GM23338 (cell line): ENCODE measurements around the gene SULT2B1. TPM values are rescaled to one million over a fixed set of nuclear protein-coding genes. Genes with fewer than 3 reads are reported as not detected.

Experiments
- ATAC-seq: fragments of 200-7000 bp; cut with Tn5 transposase; 3 replicates; pipeline ENCODE4 v1.9.1; 2020
- DNase-seq: peaks from one replicate; pipeline ENCODE4 v3.0.0-alpha.2; 2015; ENCODE audit warnings: low spot score
- H2AFZ ChIP-seq: fragments of 200-600 bp; sonication (generic); 2 replicates; pipeline ENCODE4 v1.8.0; 2016; ENCODE audit warnings: antibody characterized with exemption, mild to moderate bottlenecking, moderate library complexity
- H3F3A ChIP-seq: fragments of 200-600 bp; sonication (generic); replicated peaks from 2 replicates; pipeline ENCODE4 v1.8.0; 2017; ENCODE audit warnings: antibody characterized with exemption, mixed run types, low read depth
- H3K27ac ChIP-seq: fragments of 200-600 bp; sonication (generic); 2 replicates; pipeline ENCODE4 v1.6.1; 2016; ENCODE audit warnings: low read depth
- H3K27me3 ChIP-seq: fragments of 200-600 bp; sonication (generic); 2 replicates; pipeline ENCODE4 v1.8.0; 2016; ENCODE audit warnings: mild to moderate bottlenecking, mixed run types, moderate library complexity; ENCODE audit not compliant: insufficient read depth
- H3K36me3 ChIP-seq: fragments of 200-600 bp; sonication (generic); 2 replicates; pipeline ENCODE4 v1.8.0; 2016; ENCODE audit warnings: mild to moderate bottlenecking; ENCODE audit not compliant: insufficient read depth
- H3K4me1 ChIP-seq: fragments of 200-600 bp; sonication (generic); 2 replicates; pipeline ENCODE4 v1.8.0; 2016; ENCODE audit warnings: mild to moderate bottlenecking, moderate library complexity; ENCODE audit not compliant: insufficient read depth
- H3K4me2 ChIP-seq: fragments of 200-600 bp; sonication (generic); 2 replicates; pipeline ENCODE4 v1.7.1; 2017; ENCODE audit warnings: mixed run types
- H3K4me3 ChIP-seq: fragments of 200-600 bp; sonication (generic); 2 replicates; pipeline ENCODE4 v1.6.1; 2016; ENCODE audit warnings: mixed run types
- H3K79me2 ChIP-seq: fragments of 200-600 bp; sonication (generic); replicated peaks from 2 replicates; pipeline ENCODE4 v1.8.0; 2017; ENCODE audit warnings: mild to moderate bottlenecking; ENCODE audit not compliant: insufficient read depth
- H3K9me2 ChIP-seq: fragments of 200-600 bp; sonication (generic); 2 replicates; pipeline ENCODE4 v1.8.0; 2017; ENCODE audit not compliant: insufficient read depth
- H4K20me1 ChIP-seq: fragments of 200-600 bp; sonication (generic); replicated peaks from 2 replicates; pipeline ENCODE4 v1.8.0; 2017; ENCODE audit warnings: mild to moderate bottlenecking; ENCODE audit not compliant: insufficient read depth
- H3K27ac Mint-ChIP-seq: 2 replicates; pipeline ENCODE4 v1.8.0; 2020; ENCODE audit warnings: inconsistent platforms, mild to moderate bottlenecking, moderate library complexity, mixed read lengths
- H3K27me3 Mint-ChIP-seq: 3 replicates; pipeline ENCODE4 v1.8.0; 2022; ENCODE audit warnings: low read depth, mild to moderate bottlenecking, moderate library complexity, mixed read lengths, inconsistent platforms; ENCODE audit not compliant: insufficient read depth, poor library complexity
- H3K36me3 Mint-ChIP-seq: 3 replicates; pipeline ENCODE4 v1.8.0; 2021; ENCODE audit warnings: low read depth, mild to moderate bottlenecking, inconsistent platforms, moderate library complexity, mixed read lengths
- H3K4me1 Mint-ChIP-seq: 3 replicates; pipeline ENCODE4 v1.8.0; 2020; ENCODE audit warnings: mild to moderate bottlenecking, inconsistent platforms, mixed read lengths
- H3K4me3 Mint-ChIP-seq: 3 replicates; pipeline ENCODE4 v1.8.0; 2021; ENCODE audit warnings: moderate library complexity, mild to moderate bottlenecking, inconsistent platforms, mixed read lengths
- H3K9me3 Mint-ChIP-seq: 3 replicates; pipeline ENCODE4 v1.8.0; 2020; ENCODE audit warnings: moderate library complexity, mild to moderate bottlenecking, inconsistent platforms, mixed read lengths
- CREB1 ChIP-seq: fragments of 250-450 bp; sonication (Bioruptor Pico); IDR thresholded peaks from 2 replicates; pipeline ENCODE4 v1.5.0; 2020; ENCODE audit warnings: low read depth, mild to moderate bottlenecking, moderate library complexity
- EZH2 ChIP-seq: fragments of 200-600 bp; sonication (generic); IDR thresholded peaks from one replicate; pipeline ENCODE4 v1.8.0; 2017; ENCODE audit warnings: antibody characterized with exemption, mild to moderate bottlenecking, low read depth; ENCODE audit not compliant: unreplicated experiment
- EZH2phosphoT487 ChIP-seq: fragments of 200-600 bp; sonication (generic); IDR thresholded peaks from one replicate; pipeline ENCODE4 v1.8.1; 2018; ENCODE audit warnings: antibody characterized with exemption; ENCODE audit not compliant: unreplicated experiment
- JUNB ChIP-seq: IDR thresholded peaks from one replicate; pipeline ENCODE4 v1.6.1; 2016; ENCODE audit warnings: antibody characterized with exemption; ENCODE audit not compliant: unreplicated experiment
- NANOG ChIP-seq: IDR thresholded peaks from 2 replicates; pipeline ENCODE4 v1.6.1; 2016; ENCODE audit warnings: antibody characterized with exemption, borderline replicate concordance
- POLR2AphosphoS5 ChIP-seq: IDR thresholded peaks from 2 replicates; pipeline ENCODE4 v1.6.1; 2016; ENCODE audit warnings: antibody characterized with exemption, low read depth
- STAT1 ChIP-seq: IDR thresholded peaks from one replicate; pipeline ENCODE4 v1.6.1; 2016; ENCODE audit warnings: antibody characterized with exemption; ENCODE audit not compliant: unreplicated experiment
- ZNF114 ChIP-seq: fragments of 250-450 bp; sonication (Bioruptor Pico); IDR thresholded peaks from 2 replicates; pipeline ENCODE4 v1.5.0; 2020; ENCODE audit warnings: mild to moderate bottlenecking, moderate library complexity
- polyA plus RNA-seq: library from polyadenylated mRNA; unstranded; fragments of >200 nt; fragmentation: Nextera tagmentation; extraction: Ambion mirVana; gene quantifications from 2 replicates; pipeline ENCODE4 v1.2.1, GENCODE V29; 2016
- total RNA-seq: library from RNA; depleted of rRNA; stranded (reverse); fragments of >200 nt; shearing (Covaris generic); gene quantifications from 2 replicates; pipeline ENCODE4 v1.2.3, GENCODE V29; 2014
- TF ChIP-seq, protein P1 (sequence below): IDR thresholded peaks from one replicate; pipeline ENCODE4 v1.6.1; 2018; ENCODE audit warnings: antibody characterized with exemption; ENCODE audit not compliant: unreplicated experiment
- TF ChIP-seq, protein P2 (sequence below): fragments of 250-450 bp; sonication (Bioruptor Pico); IDR thresholded peaks from 2 replicates; pipeline ENCODE4 v1.5.0; 2020; ENCODE audit warnings: mild to moderate bottlenecking, moderate library complexity

Gene SULT2B1
- total and polyA plus RNA-seq, 2 experiments from 2014 or later = 1.3 to 2.5 TPM

DNA sequence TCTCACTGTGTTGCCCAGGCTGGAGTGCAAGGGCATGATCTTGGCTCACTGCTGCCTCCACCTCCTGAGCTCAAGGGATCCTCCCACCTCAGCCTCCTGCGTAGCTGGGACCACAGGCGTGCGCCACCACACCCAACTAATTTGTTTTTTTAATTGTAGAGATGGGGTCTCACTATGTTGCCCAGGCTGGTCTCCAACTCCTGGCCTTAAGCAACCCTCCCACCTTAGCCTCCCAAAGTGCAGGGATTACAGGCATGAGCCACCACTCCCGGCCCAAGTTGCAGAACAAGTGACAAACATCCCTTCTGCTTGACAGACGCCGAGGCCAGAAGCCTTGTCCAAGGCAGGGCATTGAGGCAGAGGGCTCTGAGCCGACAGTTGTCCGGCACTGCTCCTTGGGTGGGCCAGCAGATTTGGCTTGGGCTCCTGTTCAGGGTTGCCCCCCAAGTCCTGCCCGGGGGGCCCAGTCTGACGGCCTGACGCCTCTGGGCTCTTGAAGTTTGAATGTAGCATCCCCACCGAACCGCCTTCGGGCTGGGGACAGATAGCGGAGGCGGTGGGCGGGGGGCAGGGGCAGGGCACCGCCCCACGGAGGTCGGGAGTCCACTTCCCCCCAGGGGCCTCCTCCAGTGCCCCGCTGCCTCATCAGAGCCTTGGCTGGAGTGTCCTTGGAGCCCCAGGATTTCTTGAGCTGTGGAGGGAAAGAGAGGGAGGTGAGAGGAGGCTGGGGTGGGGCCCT, 48.9 kb downstream of the SULT2B1 start:
- Histone ChIP-seq H3K27me3 (no peaks in the 10 kb centered on the region), H3K9me2 (no peaks in the 10 kb centered on the region), H3K79me2 (no peaks in the 10 kb centered on the region), H3K27ac (no peak overlapping the region), H2AFZ (no peak overlapping the region), H3K4me3 (no peak overlapping the region), H3K4me1 (no peaks in the 10 kb centered on the region), H3K4me2 (no peak overlapping the region), H4K20me1 (no peaks in the 10 kb centered on the region), H3F3A (no peaks in the 10 kb centered on the region), H3K36me3 (no peaks in the 10 kb centered on the region)
- peaks cover 6% of the 10 kb centered on the region; the same call in 2 of the 3 replicates for H3K4me1 Mint-ChIP-seq
- DNase-seq (no peak), ATAC-seq (no peak)
- no peak overlapping the region for H3K4me3 Mint-ChIP-seq
- no peaks in the 10 kb centered on the region; the same call in 2 of the 3 replicates for H3K36me3 Mint-ChIP-seq
- no peak for TF ChIP-seq EZH2phosphoT487
- TF ChIP-seq JUNB = no peak
- TF ChIP-seq STAT1 = no peak
- no peak for TF ChIP-seq ZNF114
- TF ChIP-seq POLR2AphosphoS5 = no peak
- TF ChIP-seq, protein P1, sequence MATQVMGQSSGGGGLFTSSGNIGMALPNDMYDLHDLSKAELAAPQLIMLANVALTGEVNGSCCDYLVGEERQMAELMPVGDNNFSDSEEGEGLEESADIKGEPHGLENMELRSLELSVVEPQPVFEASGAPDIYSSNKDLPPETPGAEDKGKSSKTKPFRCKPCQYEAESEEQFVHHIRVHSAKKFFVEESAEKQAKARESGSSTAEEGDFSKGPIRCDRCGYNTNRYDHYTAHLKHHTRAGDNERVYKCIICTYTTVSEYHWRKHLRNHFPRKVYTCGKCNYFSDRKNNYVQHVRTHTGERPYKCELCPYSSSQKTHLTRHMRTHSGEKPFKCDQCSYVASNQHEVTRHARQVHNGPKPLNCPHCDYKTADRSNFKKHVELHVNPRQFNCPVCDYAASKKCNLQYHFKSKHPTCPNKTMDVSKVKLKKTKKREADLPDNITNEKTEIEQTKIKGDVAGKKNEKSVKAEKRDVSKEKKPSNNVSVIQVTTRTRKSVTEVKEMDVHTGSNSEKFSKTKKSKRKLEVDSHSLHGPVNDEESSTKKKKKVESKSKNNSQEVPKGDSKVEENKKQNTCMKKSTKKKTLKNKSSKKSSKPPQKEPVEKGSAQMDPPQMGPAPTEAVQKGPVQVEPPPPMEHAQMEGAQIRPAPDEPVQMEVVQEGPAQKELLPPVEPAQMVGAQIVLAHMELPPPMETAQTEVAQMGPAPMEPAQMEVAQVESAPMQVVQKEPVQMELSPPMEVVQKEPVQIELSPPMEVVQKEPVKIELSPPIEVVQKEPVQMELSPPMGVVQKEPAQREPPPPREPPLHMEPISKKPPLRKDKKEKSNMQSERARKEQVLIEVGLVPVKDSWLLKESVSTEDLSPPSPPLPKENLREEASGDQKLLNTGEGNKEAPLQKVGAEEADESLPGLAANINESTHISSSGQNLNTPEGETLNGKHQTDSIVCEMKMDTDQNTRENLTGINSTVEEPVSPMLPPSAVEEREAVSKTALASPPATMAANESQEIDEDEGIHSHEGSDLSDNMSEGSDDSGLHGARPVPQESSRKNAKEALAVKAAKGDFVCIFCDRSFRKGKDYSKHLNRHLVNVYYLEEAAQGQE = no peak
- no peak for TF ChIP-seq NANOG
- H3K27ac Mint-ChIP-seq = no peak overlapping the region
- H3K27me3 Mint-ChIP-seq = peaks cover 9% of the 10 kb centered on the region
- no peaks in the 10 kb centered on the region for H3K9me3 Mint-ChIP-seq

- H3K4me1 ChIP-seq = no peaks in the 10 kb centered on the region
- no peaks in the 10 kb centered on the region for H3K9me2 ChIP-seq
- H3K4me1 Mint-ChIP-seq = peaks cover 6% of the 10 kb centered on the region; the same call in 2 of the 3 replicates
- no peaks in the 10 kb centered on the region for H3F3A ChIP-seq
- DNase-seq = no peak
- TF ChIP-seq, protein P2, sequence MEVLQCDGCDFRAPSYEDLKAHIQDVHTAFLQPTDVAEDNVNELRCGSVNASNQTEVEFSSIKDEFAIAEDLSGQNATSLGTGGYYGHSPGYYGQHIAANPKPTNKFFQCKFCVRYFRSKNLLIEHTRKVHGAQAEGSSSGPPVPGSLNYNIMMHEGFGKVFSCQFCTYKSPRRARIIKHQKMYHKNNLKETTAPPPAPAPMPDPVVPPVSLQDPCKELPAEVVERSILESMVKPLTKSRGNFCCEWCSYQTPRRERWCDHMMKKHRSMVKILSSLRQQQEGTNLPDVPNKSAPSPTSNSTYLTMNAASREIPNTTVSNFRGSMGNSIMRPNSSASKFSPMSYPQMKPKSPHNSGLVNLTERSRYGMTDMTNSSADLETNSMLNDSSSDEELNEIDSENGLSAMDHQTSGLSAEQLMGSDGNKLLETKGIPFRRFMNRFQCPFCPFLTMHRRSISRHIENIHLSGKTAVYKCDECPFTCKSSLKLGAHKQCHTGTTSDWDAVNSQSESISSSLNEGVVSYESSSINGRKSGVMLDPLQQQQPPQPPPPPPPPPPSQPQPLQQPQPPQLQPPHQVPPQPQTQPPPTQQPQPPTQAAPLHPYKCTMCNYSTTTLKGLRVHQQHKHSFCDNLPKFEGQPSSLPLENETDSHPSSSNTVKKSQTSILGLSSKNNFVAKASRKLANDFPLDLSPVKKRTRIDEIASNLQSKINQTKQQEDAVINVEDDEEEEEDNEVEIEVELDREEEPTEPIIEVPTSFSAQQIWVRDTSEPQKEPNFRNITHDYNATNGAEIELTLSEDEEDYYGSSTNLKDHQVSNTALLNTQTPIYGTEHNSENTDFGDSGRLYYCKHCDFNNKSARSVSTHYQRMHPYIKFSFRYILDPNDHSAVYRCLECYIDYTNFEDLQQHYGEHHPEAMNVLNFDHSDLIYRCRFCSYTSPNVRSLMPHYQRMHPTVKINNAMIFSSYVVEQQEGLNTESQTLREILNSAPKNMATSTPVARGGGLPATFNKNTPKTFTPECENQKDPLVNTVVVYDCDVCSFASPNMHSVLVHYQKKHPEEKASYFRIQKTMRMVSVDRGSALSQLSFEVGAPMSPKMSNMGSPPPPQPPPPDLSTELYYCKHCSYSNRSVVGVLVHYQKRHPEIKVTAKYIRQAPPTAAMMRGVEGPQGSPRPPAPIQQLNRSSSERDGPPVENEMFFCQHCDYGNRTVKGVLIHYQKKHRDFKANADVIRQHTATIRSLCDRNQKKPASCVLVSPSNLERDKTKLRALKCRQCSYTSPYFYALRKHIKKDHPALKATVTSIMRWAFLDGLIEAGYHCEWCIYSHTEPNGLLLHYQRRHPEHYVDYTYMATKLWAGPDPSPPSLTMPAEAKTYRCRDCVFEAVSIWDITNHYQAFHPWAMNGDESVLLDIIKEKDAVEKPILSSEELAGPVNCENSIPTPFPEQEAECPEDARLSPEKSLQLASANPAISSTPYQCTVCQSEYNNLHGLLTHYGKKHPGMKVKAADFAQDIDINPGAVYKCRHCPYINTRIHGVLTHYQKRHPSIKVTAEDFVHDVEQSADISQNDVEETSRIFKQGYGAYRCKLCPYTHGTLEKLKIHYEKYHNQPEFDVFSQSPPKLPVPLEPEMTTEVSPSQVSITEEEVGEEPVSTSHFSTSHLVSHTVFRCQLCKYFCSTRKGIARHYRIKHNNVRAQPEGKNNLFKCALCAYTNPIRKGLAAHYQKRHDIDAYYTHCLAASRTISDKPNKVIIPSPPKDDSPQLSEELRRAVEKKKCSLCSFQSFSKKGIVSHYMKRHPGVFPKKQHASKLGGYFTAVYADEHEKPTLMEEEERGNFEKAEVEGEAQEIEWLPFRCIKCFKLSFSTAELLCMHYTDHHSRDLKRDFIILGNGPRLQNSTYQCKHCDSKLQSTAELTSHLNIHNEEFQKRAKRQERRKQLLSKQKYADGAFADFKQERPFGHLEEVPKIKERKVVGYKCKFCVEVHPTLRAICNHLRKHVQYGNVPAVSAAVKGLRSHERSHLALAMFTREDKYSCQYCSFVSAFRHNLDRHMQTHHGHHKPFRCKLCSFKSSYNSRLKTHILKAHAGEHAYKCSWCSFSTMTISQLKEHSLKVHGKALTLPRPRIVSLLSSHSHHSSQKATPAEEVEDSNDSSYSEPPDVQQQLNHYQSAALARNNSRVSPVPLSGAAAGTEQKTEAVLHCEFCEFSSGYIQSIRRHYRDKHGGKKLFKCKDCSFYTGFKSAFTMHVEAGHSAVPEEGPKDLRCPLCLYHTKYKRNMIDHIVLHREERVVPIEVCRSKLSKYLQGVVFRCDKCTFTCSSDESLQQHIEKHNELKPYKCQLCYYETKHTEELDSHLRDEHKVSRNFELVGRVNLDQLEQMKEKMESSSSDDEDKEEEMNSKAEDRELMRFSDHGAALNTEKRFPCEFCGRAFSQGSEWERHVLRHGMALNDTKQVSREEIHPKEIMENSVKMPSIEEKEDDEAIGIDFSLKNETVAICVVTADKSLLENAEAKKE (CRISPR knock-in tag) = no peak
- no peak for TF ChIP-seq STAT1
- no peak for TF ChIP-seq EZH2
- TF ChIP-seq NANOG = no peak
- no peak for TF ChIP-seq CREB1 (CRISPR knock-in tag)
- no peak overlapping the region for H3K4me2 ChIP-seq
- H3K9me3 Mint-ChIP-seq = no peaks in the 10 kb centered on the region
- H2AFZ ChIP-seq = no peak overlapping the region
- no peaks in the 10 kb centered on the region; the same call in 2 of the 3 replicates for H3K36me3 Mint-ChIP-seq
- no peaks in the 10 kb centered on the region for H3K79me2 ChIP-seq
- H3K36me3 ChIP-seq = no peaks in the 10 kb centered on the region
- H3K27me3 ChIP-seq = no peaks in the 10 kb centered on the region
- no peak overlapping the region for H3K27ac Mint-ChIP-seq
- no peak for ATAC-seq
- peaks cover 10% of the 10 kb centered on the region for H3K27me3 Mint-ChIP-seq
- no peak overlapping the region for H3K4me3 ChIP-seq
- H3K27ac ChIP-seq = no peak overlapping the region
- no peak overlapping the region for H3K4me3 Mint-ChIP-seq
- H4K20me1 ChIP-seq = no peaks in the 10 kb centered on the region
These were observed 51.0 kb downstream of the SULT2B1 start for GRCh38 chr19:48603001-48603400.
